ENCODE measurements around the gene CLIC6. TPM values are rescaled to one million over a fixed set of nuclear protein-coding genes. Genes with fewer than 3 reads are reported as not detected.

The CLIC6 gene
- total RNA-seq, 4 donors from 2014 or later = 0.49 to 3.0 (median 1.1) TPM

- intact Hi-C loops (cut with DNase I; ENCODE audit: low total_unique reads) (no loop called here), in situ Hi-C loops (cut with MboI; ENCODE audit: low sequenced_read_pairs in 4 of 4) (loop anchor here in 1 of 4 donors (25.0 kb wide), 1 partner anchor 723 kb away; the partner anchor contains the start of gene ATP5PO)
- Histone ChIP-seq H3K27me3 (peaks cover 0 to 4% (median 0%) of the 10 kb centered on the region in 3 donors), H3K9me3 (no peaks in the 10 kb centered on the region), H3K4me1 (no peaks in the 10 kb centered on the region), H3K36me3 (no peaks in the 10 kb centered on the region), H3K27ac (no peak overlapping the region), H3K4me3 (no peak overlapping the region)
- TF ChIP-seq, protein P1, sequence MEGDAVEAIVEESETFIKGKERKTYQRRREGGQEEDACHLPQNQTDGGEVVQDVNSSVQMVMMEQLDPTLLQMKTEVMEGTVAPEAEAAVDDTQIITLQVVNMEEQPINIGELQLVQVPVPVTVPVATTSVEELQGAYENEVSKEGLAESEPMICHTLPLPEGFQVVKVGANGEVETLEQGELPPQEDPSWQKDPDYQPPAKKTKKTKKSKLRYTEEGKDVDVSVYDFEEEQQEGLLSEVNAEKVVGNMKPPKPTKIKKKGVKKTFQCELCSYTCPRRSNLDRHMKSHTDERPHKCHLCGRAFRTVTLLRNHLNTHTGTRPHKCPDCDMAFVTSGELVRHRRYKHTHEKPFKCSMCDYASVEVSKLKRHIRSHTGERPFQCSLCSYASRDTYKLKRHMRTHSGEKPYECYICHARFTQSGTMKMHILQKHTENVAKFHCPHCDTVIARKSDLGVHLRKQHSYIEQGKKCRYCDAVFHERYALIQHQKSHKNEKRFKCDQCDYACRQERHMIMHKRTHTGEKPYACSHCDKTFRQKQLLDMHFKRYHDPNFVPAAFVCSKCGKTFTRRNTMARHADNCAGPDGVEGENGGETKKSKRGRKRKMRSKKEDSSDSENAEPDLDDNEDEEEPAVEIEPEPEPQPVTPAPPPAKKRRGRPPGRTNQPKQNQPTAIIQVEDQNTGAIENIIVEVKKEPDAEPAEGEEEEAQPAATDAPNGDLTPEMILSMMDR (IDR thresholded peaks at IDR 0.05 in 4 of 5, conservative IDR thresholded peaks at IDR 0.05 in 1 of 5) = no peak
- TF ChIP-seq POLR2A (IDR thresholded peaks at IDR 0.05) = no peak
- no peak for DNase-seq
- no peak for ATAC-seq
Observed at GRCh38 chr21:34635307-34635706, 33.5 kb upstream of the CLIC6 start.

GRCh38 chr21:34636961-34637360, 31.8 kb upstream of the CLIC6 start:
- TF ChIP-seq POLR2A (IDR thresholded peaks at IDR 0.05) = no peak
- TF ChIP-seq, protein P1 (IDR thresholded peaks at IDR 0.05 in 4 of 5, conservative IDR thresholded peaks at IDR 0.05 in 1 of 5) = no peak
- Histone ChIP-seq H3K36me3 (no peaks in the 10 kb centered on the region), H3K27ac (no peak overlapping the region), H3K27me3 (peaks cover 0 to 4% (median 0%) of the 10 kb centered on the region in 3 donors), H3K4me1 (no peaks in the 10 kb centered on the region), H3K4me3 (no peak overlapping the region), H3K9me3 (no peaks in the 10 kb centered on the region)
- ATAC-seq = no peak
- intact Hi-C loops (cut with DNase I; ENCODE audit: low total_unique reads) = no loop called here
- DNase-seq = no peak
- in situ Hi-C loops (cut with MboI; ENCODE audit: low sequenced_read_pairs in 4 of 4) = loop anchor here in 1 of 4 donors (25.0 kb wide), 1 partner anchor 725 kb away; the partner anchor contains the start of gene ATP5PO

DNA sequence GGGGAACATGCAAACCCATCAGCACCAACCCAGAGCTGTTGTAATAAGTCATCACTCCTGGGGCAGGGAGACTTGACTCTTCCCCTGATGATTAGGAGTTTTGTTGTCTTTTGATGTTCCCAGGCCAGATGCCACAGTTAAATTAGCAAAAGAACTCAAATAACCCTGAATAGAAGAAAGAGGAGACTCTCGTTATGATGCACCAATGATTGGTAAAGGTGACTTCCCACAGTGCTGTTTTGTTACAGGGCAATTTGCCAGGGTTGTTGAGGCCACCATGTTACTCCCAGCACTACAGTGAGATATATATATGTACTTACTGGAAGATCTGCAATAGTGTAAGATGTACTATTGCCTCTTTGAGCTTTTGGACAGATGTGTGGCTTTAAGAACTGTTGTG, 29.5 kb upstream of the CLIC6 start:
- DNase-seq (no peak), ATAC-seq (no peak)
- Histone ChIP-seq H3K4me3 (no peak overlapping the region), H3K4me1 (no peaks in the 10 kb centered on the region), H3K36me3 (no peaks in the 10 kb centered on the region), H3K27ac (no peak overlapping the region), H3K9me3 (no peaks in the 10 kb centered on the region), H3K27me3 (peaks cover 0 to 4% (median 0%) of the 10 kb centered on the region in 3 donors)
- intact Hi-C loops (cut with DNase I; ENCODE audit: low total_unique reads) (no loop called here), in situ Hi-C loops (cut with MboI; ENCODE audit: low sequenced_read_pairs in 4 of 4) (loop anchor here in 1 of 4 donors (25.0 kb wide), 1 partner anchor 727 kb away; the partner anchor contains the start of gene ATP5PO)
- TF ChIP-seq, protein P1 (IDR thresholded peaks at IDR 0.05 in 4 of 5, conservative IDR thresholded peaks at IDR 0.05 in 1 of 5) = no peak
- TF ChIP-seq POLR2A (IDR thresholded peaks at IDR 0.05) = no peak

GRCh38 chr21:34639882-34640788, 28.7 kb upstream of the CLIC6 start:
- intact Hi-C loops (cut with DNase I; ENCODE audit: low total_unique reads) = no loop called here
- Histone ChIP-seq H3K27me3 (peaks cover 0 to 2% (median 0%) of the 10 kb centered on the region in 3 donors), H3K4me1 (no peaks in the 10 kb centered on the region), H3K4me3 (no peak overlapping the region), H3K36me3 (no peaks in the 10 kb centered on the region), H3K9me3 (no peaks in the 10 kb centered on the region), H3K27ac (no peak overlapping the region)
- TF ChIP-seq POLR2A (IDR thresholded peaks at IDR 0.05) = no peak
- TF ChIP-seq, protein P1 (IDR thresholded peaks at IDR 0.05 in 4 of 5, conservative IDR thresholded peaks at IDR 0.05 in 1 of 5) = no peak
- in situ Hi-C loops (cut with MboI; ENCODE audit: low sequenced_read_pairs in 4 of 4) = loop anchor here in 1 of 4 donors (25.0 kb wide), 1 partner anchor 728 kb away; the partner anchor contains the start of gene ATP5PO
- ATAC-seq (no peak), DNase-seq (no peak)

Data from gastrocnemius medialis (tissue), 4 donors.